GM19025 (cell line): Measurements from ENCODE around the gene IL13RA1.
"Not testable (repeated sequence)": the region's sequence is repeated elsewhere in the genome, so short reads cannot be mapped to it uniquely, and the experiment has no call there.

Experiments used
- ATAC-seq: cut with Tn5 transposase; IDR thresholded peaks from one replicate; pipeline ENCODE4 v1.9.1; 2021; ENCODE audit warnings: mild to moderate bottlenecking, low read depth, moderate library complexity; ENCODE audit not compliant: unreplicated experiment

IL13RA1 gene

GRCh38 chrX:118726887-118727685 is at the start of gene IL13RA1:
TSS of gene IL13RA1 (plus strand) at chrX:118727606. CDS start at chrX:118727639, 33 bp downstream.
- ATAC-seq: peak; percentile 59

GRCh38 chrX:118679290-118679689 is 48.1 kb upstream of the IL13RA1 start:
- no peak for ATAC-seq

GRCh38 chrX:118682258-118683014 is 45.0 kb upstream of the IL13RA1 start:
- no peak for ATAC-seq

- ATAC-seq: no peak
Measured at GRCh38 chrX:118685393-118685792, 42.0 kb upstream of the IL13RA1 start.

GRCh38 chrX:118688935-118689334 is 38.5 kb upstream of the IL13RA1 start:
- ATAC-seq: no peak

GRCh38 chrX:118693843-118694242 is 33.6 kb upstream of the IL13RA1 start:
- no peak for ATAC-seq

GRCh38 chrX:118694638-118695037 is 32.8 kb upstream of the IL13RA1 start:
- ATAC-seq: no peak

- no peak for ATAC-seq
Measured at GRCh38 chrX:118698516-118699170, 28.8 kb upstream of the IL13RA1 start.

GRCh38 chrX:118702741-118703140 is 24.7 kb upstream of the IL13RA1 start:
- no peak for ATAC-seq

GRCh38 chrX:118706681-118707080 is 20.7 kb upstream of the IL13RA1 start:
- ATAC-seq: no peak

- ATAC-seq: no peak
Measured at GRCh38 chrX:118714521-118714920, 12.9 kb upstream of the IL13RA1 start.

- not testable (repeated sequence) for ATAC-seq
Measured at GRCh38 chrX:118715917-118716316, 11.5 kb upstream of the IL13RA1 start.

GRCh38 chrX:118716833-118717232 is 10.6 kb upstream of the IL13RA1 start:
- not testable (repeated sequence) for ATAC-seq

- no peak for ATAC-seq
Measured at GRCh38 chrX:118717678-118718391, 9.6 kb upstream of the IL13RA1 start.

GRCh38 chrX:118718737-118719136 is 8.7 kb upstream of the IL13RA1 start:
- ATAC-seq: no peak

GRCh38 chrX:118720058-118720707 is 7.2 kb upstream of the IL13RA1 start:
- no peak for ATAC-seq

- no peak for ATAC-seq
Measured at GRCh38 chrX:118723376-118723775, 4.0 kb upstream of the IL13RA1 start.

- no peak for ATAC-seq
Measured at GRCh38 chrX:118724365-118724764, 3.0 kb upstream of the IL13RA1 start.

- no peak for ATAC-seq
Measured at GRCh38 chrX:118724775-118725174, 2.6 kb upstream of the IL13RA1 start.

GRCh38 chrX:118726396-118726795 is 1.0 kb upstream of the IL13RA1 start:
- ATAC-seq: no peak
